ENCODE measurements around the gene GALNTL6.

Gene GALNTL6

GRCh38 chr4:172207258-172207657 lies 394.1 kb downstream of the GALNTL6 start:
- no peaks in the 10 kb centered on the region for H3K27me3 ChIP-seq (ENCODE audit: insufficient read depth, poor library complexity, severe bottlenecking)
- H3K4me3 ChIP-seq (replicated peaks; ENCODE audit: insufficient read depth, low read length), result no peak overlapping the region
- no peak for DNase-seq (ENCODE audit: low read depth in 1 of 2, low spot score in 1 of 2)
- TF ChIP-seq, protein P1, sequence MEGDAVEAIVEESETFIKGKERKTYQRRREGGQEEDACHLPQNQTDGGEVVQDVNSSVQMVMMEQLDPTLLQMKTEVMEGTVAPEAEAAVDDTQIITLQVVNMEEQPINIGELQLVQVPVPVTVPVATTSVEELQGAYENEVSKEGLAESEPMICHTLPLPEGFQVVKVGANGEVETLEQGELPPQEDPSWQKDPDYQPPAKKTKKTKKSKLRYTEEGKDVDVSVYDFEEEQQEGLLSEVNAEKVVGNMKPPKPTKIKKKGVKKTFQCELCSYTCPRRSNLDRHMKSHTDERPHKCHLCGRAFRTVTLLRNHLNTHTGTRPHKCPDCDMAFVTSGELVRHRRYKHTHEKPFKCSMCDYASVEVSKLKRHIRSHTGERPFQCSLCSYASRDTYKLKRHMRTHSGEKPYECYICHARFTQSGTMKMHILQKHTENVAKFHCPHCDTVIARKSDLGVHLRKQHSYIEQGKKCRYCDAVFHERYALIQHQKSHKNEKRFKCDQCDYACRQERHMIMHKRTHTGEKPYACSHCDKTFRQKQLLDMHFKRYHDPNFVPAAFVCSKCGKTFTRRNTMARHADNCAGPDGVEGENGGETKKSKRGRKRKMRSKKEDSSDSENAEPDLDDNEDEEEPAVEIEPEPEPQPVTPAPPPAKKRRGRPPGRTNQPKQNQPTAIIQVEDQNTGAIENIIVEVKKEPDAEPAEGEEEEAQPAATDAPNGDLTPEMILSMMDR (IDR thresholded peaks at IDR 0.05; ENCODE audit: insufficient read depth, low read length), result no peak
- no peak for TF ChIP-seq POLR2AphosphoS5 (IDR thresholded peaks at IDR 0.05; ENCODE audit: low read depth)
- no peak for TF ChIP-seq GABPA (IDR thresholded peaks at IDR 0.05; ENCODE audit: low read depth)
- H3K27ac ChIP-seq (replicated peaks), result no peak overlapping the region

GRCh38 chr4:172207886-172208285 lies 394.7 kb downstream of the GALNTL6 start:
- no peak overlapping the region for H3K4me3 ChIP-seq (replicated peaks; ENCODE audit: insufficient read depth, low read length)
- no peaks in the 10 kb centered on the region for H3K27me3 ChIP-seq (ENCODE audit: insufficient read depth, poor library complexity, severe bottlenecking)
- H3K27ac ChIP-seq (replicated peaks), result no peak overlapping the region
- TF ChIP-seq, protein P1 (IDR thresholded peaks at IDR 0.05; ENCODE audit: insufficient read depth, low read length), result no peak
- TF ChIP-seq SPI1 (IDR thresholded peaks at IDR 0.05; ENCODE audit: borderline replicate concordance, low read depth) (no peak), POLR2AphosphoS5 (IDR thresholded peaks at IDR 0.05; ENCODE audit: low read depth) (no peak), GABPA (IDR thresholded peaks at IDR 0.05; ENCODE audit: low read depth) (no peak)
- TF ChIP-seq, protein P2, sequence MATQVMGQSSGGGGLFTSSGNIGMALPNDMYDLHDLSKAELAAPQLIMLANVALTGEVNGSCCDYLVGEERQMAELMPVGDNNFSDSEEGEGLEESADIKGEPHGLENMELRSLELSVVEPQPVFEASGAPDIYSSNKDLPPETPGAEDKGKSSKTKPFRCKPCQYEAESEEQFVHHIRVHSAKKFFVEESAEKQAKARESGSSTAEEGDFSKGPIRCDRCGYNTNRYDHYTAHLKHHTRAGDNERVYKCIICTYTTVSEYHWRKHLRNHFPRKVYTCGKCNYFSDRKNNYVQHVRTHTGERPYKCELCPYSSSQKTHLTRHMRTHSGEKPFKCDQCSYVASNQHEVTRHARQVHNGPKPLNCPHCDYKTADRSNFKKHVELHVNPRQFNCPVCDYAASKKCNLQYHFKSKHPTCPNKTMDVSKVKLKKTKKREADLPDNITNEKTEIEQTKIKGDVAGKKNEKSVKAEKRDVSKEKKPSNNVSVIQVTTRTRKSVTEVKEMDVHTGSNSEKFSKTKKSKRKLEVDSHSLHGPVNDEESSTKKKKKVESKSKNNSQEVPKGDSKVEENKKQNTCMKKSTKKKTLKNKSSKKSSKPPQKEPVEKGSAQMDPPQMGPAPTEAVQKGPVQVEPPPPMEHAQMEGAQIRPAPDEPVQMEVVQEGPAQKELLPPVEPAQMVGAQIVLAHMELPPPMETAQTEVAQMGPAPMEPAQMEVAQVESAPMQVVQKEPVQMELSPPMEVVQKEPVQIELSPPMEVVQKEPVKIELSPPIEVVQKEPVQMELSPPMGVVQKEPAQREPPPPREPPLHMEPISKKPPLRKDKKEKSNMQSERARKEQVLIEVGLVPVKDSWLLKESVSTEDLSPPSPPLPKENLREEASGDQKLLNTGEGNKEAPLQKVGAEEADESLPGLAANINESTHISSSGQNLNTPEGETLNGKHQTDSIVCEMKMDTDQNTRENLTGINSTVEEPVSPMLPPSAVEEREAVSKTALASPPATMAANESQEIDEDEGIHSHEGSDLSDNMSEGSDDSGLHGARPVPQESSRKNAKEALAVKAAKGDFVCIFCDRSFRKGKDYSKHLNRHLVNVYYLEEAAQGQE (IDR thresholded peaks at IDR 0.05; ENCODE audit: insufficient replicate concordance, low read depth), result no peak
- no peak for DNase-seq (ENCODE audit: low read depth in 1 of 2, low spot score in 1 of 2)

DNA sequence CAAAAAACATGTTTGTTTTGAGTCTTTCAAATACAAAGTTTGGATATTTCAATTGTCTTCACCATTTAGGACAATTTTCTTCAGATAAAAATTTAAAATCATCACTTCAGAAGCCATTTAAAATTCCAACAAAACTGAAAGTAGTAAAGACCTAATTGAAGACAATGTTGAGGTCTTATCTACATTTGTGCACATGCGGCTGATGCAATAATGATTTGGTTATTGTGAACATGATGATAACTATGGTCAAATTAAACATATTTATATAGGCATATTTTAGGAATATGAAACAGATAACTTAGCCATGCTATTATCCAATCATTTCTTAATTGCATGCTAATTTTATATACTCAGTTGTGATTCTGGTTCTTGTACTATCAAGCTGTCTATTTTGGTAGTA lies 407.5 kb downstream of the GALNTL6 start:
- Histone ChIP-seq H3K4me3 (replicated peaks; ENCODE audit: insufficient read depth, low read length) (no peak overlapping the region), H3K27me3 (ENCODE audit: insufficient read depth, poor library complexity, severe bottlenecking) (no peaks in the 10 kb centered on the region), H3K27ac (replicated peaks) (no peak overlapping the region)
- no peak for DNase-seq (ENCODE audit: low read depth in 1 of 2, low spot score in 1 of 2)
- TF ChIP-seq, protein P2 (IDR thresholded peaks at IDR 0.05; ENCODE audit: insufficient replicate concordance, low read depth), result no peak
- TF ChIP-seq GABPA (IDR thresholded peaks at IDR 0.05; ENCODE audit: low read depth), result no peak
- no peak for TF ChIP-seq SPI1 (IDR thresholded peaks at IDR 0.05; ENCODE audit: borderline replicate concordance, low read depth)
- no peak for TF ChIP-seq POLR2AphosphoS5 (IDR thresholded peaks at IDR 0.05; ENCODE audit: low read depth)
- TF ChIP-seq, protein P1 (IDR thresholded peaks at IDR 0.05; ENCODE audit: insufficient read depth, low read length), result no peak

- Histone ChIP-seq H3K27ac (replicated peaks) (no peak overlapping the region), H3K4me3 (replicated peaks; ENCODE audit: insufficient read depth, low read length) (no peak overlapping the region), H3K27me3 (ENCODE audit: insufficient read depth, poor library complexity, severe bottlenecking) (no peaks in the 10 kb centered on the region)
- no peak for DNase-seq (ENCODE audit: low read depth in 1 of 2, low spot score in 1 of 2)
- TF ChIP-seq, protein P1 (IDR thresholded peaks at IDR 0.05; ENCODE audit: insufficient read depth, low read length), result no peak
- TF ChIP-seq SPI1 (IDR thresholded peaks at IDR 0.05; ENCODE audit: borderline replicate concordance, low read depth) (no peak), POLR2AphosphoS5 (IDR thresholded peaks at IDR 0.05; ENCODE audit: low read depth) (no peak), GABPA (IDR thresholded peaks at IDR 0.05; ENCODE audit: low read depth) (no peak)
- TF ChIP-seq, protein P2 (IDR thresholded peaks at IDR 0.05; ENCODE audit: insufficient replicate concordance, low read depth), result no peak
These were observed 412.3 kb downstream of the GALNTL6 start for GRCh38 chr4:172225457-172225856.

Measured in HL-60 (cell line).